OCI-LY3 (cell line): Measurements from ENCODE around the gene TMEM147.

Source experiments
- EZH2phosphoT487 ChIP-seq: fragments of 200-600 bp; shearing (Covaris generic); IDR thresholded peaks from 2 replicates; pipeline ENCODE4 v1.6.1; 2018; ENCODE audit warnings: antibody characterized with exemption, mixed run types, low read depth
- TF ChIP-seq, protein P1 (sequence below): fragments of 200-600, 300-600 bp; sonication (generic); IDR thresholded peaks from 2 replicates; pipeline ENCODE4 v1.5.1; 2014; ENCODE audit warnings: antibody characterized with exemption, low read length, low read depth

DNA sequence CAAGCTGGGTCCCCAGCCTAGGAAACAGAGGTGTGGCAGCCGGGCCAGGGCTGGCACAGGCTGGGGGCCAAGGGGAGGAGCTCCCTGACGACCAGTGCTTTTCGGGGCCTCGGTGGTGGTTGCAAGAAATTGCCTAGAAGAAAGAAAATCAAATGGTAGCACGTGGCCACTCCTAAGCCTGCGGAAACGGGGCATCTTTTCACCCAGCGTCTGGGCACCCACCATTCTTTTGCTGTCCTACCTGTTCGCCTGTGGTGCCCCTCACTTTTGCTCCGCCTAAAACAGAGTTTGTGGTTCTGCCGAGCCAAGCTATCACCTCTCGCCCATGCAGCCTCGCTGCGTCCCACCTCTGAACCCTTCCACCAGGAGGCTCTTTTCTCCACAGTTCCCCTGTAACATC, 48.0 kb upstream of the TMEM147 start:
- TF ChIP-seq, protein P1, sequence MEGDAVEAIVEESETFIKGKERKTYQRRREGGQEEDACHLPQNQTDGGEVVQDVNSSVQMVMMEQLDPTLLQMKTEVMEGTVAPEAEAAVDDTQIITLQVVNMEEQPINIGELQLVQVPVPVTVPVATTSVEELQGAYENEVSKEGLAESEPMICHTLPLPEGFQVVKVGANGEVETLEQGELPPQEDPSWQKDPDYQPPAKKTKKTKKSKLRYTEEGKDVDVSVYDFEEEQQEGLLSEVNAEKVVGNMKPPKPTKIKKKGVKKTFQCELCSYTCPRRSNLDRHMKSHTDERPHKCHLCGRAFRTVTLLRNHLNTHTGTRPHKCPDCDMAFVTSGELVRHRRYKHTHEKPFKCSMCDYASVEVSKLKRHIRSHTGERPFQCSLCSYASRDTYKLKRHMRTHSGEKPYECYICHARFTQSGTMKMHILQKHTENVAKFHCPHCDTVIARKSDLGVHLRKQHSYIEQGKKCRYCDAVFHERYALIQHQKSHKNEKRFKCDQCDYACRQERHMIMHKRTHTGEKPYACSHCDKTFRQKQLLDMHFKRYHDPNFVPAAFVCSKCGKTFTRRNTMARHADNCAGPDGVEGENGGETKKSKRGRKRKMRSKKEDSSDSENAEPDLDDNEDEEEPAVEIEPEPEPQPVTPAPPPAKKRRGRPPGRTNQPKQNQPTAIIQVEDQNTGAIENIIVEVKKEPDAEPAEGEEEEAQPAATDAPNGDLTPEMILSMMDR: no peak
- TF ChIP-seq EZH2phosphoT487: no peak
